GM23338 (cell line): ENCODE results near the gene NUP205.

Experiments used
- CTCF ChIP-seq, 2 experiments: fragments of 200-600 bp in 1 of 2; sonication (generic) in 1 of 2; conservative IDR thresholded peaks; 2 replicates each; pipeline versions ENCODE4 v1.5.1 to v1.6.1; 2016 to 2017; ENCODE audit warnings: antibody characterized with exemption in 2 of 2, low read depth in 2 of 2, mild to moderate bottlenecking in 2 of 2, moderate library complexity in 1 of 2
- EZH2 ChIP-seq: fragments of 200-600 bp; sonication (generic); IDR thresholded peaks from one replicate; pipeline ENCODE4 v1.8.0; 2017; ENCODE audit warnings: antibody characterized with exemption, mild to moderate bottlenecking, low read depth; ENCODE audit not compliant: unreplicated experiment
- EZH2phosphoT487 ChIP-seq: fragments of 200-600 bp; sonication (generic); IDR thresholded peaks from one replicate; pipeline ENCODE4 v1.8.1; 2018; ENCODE audit warnings: antibody characterized with exemption; ENCODE audit not compliant: unreplicated experiment
- POLR2AphosphoS5 ChIP-seq: IDR thresholded peaks from 2 replicates; pipeline ENCODE4 v1.6.1; 2016; ENCODE audit warnings: antibody characterized with exemption, low read depth
- REST ChIP-seq: IDR thresholded peaks from one replicate; pipeline ENCODE4 v1.6.1; 2018; ENCODE audit warnings: antibody characterized with exemption; ENCODE audit not compliant: unreplicated experiment

DNA sequence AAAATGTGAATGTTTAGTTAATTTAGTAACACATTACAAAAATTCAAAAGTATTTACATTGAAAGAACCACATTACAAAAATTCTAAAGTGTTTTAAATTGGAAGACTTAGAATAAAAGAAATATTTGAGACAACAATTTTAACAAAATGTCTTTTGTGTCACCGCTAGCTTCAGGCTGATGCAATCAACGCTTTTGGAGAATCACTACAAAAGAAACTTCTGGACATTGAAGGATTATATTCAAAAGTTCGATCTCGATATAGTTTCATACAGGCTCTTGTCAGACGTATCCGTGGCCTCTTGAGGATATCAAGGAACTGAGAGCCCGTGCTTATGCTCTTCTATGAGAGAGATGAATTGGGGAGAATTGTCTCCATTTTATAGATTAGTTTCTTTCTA is 90.5 kb downstream of the NUP205 start:
- TF ChIP-seq CTCF (conservative IDR thresholded peaks at IDR 0.05; ENCODE audit: low read depth in 2 of 2) (no peak), REST (no peak), EZH2phosphoT487 (no peak), EZH2 (no peak), POLR2AphosphoS5 (no peak)
